HG03457 (cell line): ENCODE data around the gene SEPTIN6.

Source experiments
- ATAC-seq: cut with Tn5 transposase; IDR thresholded peaks from one replicate; pipeline ENCODE4 v1.9.1; 2021; ENCODE audit warnings: moderate number of reproducible peaks; ENCODE audit not compliant: unreplicated experiment

SEPTIN6 gene

DNA sequence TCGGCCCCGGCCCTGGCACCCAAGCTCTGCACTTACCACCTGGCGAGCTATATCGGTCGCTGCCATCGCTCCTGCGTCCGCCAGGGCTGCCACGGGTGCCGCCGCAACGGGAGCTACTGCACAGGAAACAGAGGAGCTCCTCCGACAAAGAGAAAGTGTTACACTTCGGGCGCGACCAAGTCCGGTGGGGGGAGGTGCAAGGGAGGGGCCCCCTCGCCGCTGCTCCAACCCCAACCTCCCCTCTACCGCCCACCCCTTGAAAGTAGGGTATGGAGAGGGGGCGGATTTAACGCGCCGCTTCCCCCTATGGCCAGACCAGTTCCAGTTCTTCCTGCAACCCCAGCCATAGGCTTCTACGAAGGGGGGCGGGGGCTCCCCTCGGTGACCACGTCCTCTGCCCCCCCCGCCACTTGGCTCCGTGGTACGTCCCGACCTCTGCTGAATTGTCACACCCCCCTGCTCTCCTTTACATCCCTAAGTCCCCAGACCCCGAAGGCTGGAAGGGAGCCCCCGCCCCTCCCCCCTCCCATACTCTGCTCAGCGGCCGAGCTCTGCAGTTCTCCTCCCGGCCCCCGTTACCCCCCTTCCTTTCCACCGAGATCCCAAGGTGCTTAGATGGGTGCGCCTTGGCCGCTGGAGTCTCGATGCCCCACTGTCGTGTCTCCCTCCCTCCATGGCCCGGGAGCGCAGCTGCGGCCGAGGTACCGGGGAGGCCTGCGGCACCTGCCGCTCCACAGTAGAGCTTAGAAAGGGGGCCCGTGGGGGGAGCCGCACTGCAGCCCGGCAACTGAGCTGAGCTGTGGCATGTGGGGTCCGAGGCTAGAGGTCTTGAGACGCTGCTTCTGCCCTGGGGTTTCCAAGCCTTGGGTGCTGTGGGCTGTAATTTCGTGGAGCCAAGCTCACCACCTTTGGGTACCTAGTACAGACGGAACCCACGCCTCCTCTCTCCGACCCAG lies at the start of gene SEPTIN6:
Gene SEPTIN6 (minus strand): TSS at position 129 of the 956 bp plus-strand sequence. CDS start 63 bp downstream, at position 66.
- ATAC-seq: peak; percentile 44

- ATAC-seq: no peak
Measured at GRCh38 chrX:119738742-119739141, 45.8 kb upstream of the SEPTIN6 start.

GRCh38 chrX:119736206-119736764 lies 43.3 kb upstream of the SEPTIN6 start:
- ATAC-seq: no peak

- ATAC-seq: no peak
Measured at GRCh38 chrX:119735467-119735866, 42.5 kb upstream of the SEPTIN6 start.

GRCh38 chrX:119734897-119735339 lies 42.0 kb upstream of the SEPTIN6 start:
- no peak for ATAC-seq

GRCh38 chrX:119729408-119730201 lies 36.6 kb upstream of the SEPTIN6 start:
- ATAC-seq: no peak

DNA sequence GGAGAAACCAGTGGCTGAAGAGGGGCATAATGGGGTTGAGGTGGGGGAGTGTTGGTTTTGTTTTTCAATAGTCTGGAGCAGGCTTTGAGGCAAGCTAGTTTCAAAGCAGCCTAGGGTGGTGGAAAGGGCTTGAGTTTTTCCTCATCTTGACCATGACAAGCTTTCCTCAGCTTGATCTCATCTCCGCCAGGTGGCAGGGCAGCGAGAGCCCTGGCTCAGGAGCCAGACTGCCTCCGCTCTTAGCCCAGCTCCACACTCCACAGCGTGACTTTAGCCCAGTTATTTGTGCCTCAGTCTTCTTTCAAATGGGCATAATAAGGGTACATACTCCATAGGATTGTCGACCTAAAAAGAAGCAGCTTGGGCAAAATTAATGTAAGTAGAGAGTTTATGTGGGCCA lies 35.5 kb upstream of the SEPTIN6 start:
- ATAC-seq: no peak

- ATAC-seq: no peak
Measured at GRCh38 chrX:119726900-119727555, 34.1 kb upstream of the SEPTIN6 start.

GRCh38 chrX:119721926-119722325 lies 29.0 kb upstream of the SEPTIN6 start:
- no peak for ATAC-seq

- no peak for ATAC-seq
Measured at GRCh38 chrX:119721487-119721886, 28.5 kb upstream of the SEPTIN6 start.

DNA sequence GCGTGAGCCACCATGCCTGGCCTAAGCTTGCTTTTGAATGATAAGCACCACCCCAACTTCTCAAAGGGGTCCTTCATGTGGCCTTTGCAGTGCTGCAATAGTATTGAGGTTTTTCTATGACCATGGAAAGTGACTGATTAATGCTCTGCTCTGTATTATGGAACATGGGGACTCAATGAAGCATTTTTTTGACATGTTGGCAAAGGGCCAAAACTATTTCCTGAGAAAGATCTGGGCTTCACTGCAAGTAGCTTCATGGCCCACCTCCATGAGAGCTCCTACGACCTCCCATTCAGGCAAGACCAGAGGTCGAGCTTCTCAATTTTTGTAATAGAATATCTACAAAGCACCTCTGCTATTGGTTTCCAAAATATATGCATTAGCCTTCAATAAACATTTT lies 16.7 kb upstream of the SEPTIN6 start:
- ATAC-seq: no peak

DNA sequence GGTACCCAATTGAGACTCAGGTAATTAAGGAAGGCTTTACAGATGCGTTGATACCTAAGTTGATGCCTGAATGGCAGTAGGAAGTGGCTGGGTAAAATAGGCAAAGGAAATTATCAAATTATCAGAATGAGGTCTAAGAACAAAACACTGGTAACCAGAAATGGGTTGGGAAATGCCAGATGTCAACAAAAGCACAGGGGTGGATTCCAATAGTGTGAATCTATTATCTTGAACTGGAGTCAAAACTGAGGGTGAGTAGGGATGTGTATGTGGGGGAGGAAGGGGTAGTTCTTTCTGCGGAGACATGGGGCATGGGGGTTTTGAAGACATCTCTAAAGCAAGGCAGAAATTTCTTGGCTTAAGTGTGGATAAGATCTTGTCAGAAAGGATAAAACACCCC lies 16.0 kb upstream of the SEPTIN6 start:
- ATAC-seq: no peak

DNA sequence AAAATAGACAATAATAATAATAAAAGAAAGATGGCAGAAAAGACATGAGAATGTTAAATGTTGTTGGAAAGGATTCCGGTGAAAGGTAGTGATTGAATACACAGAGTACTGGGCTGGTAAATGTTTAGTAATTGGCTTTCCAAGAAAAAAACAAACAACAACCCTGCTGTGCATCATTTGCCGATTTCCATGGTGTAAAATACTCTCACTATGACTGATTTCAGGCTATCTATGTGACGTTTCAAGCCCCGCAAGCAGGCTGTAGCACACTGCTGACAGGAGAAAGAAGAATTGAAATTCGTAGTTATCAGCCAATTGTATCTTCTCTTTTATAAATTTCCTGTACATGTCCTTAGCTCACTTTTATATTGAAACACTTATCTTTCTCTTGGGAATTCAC lies 13.6 kb upstream of the SEPTIN6 start:
- ATAC-seq: no peak

GRCh38 chrX:119698845-119699244 lies 5.9 kb upstream of the SEPTIN6 start:
- ATAC-seq: no peak

- no peak for ATAC-seq
Measured at GRCh38 chrX:119696251-119696890, 3.4 kb upstream of the SEPTIN6 start.

DNA sequence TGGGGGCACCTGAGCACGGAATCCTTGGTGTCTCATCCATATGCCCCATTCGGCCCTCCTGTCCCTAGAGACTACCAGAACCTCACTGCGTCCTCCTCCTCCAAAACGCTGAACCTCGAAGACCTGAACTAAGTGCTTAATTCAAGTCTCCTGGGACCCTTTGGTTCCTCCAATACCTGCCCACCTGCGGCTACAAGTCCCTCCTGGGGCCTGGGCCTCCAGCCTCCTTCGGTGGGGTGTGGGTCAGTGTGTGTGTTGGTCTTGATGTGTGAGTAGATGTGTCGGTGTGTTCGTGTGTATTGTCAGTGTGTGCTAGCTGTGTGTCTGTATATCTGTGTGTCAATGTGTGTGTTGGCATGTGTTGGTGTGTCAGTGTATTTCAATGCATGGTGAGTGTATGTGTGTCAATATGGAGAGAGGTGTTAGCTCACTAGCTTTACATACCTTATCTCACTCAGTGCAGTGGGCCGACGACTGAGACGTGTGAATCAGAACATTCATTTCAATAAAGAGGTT lies 2.6 kb upstream of the SEPTIN6 start:
- no peak for ATAC-seq

- no peak for ATAC-seq
Measured at GRCh38 chrX:119694601-119695534, 1.9 kb upstream of the SEPTIN6 start.

DNA sequence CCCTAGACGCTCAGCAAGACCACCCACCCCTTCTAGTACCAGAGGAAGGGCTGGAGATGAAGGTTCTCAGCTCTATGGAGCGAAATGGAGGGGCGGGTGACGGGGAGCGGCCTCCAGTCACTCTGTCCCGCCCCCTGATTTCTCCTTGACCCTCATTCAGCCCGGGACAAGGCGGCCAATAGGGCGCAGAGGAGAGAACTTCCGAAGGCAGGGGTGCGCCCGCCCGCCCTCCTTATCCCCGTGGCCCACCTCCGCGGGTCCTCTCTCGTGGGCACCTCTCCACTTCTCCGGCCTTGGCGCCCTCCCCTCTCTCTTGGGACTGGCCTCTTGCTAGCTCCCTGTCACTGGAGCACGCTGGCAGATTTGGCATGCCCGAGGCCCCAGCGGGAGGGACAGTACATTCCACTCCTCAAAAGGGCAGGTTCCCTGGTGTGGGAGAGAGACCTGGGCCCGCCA lies 1.1 kb upstream of the SEPTIN6 start:
- no peak for ATAC-seq
